GM23338 (cell line): ENCODE data around the gene ARHGAP32.

Source experiments
- CREB1 ChIP-seq: fragments of 250-450 bp; sonication (Bioruptor Pico); IDR thresholded peaks from 2 replicates; pipeline ENCODE4 v1.5.0; 2020; ENCODE audit warnings: low read depth, mild to moderate bottlenecking, moderate library complexity
- CTCF ChIP-seq, 2 experiments: fragments of 200-600 bp in 1 of 2; sonication (generic) in 1 of 2; conservative IDR thresholded peaks; 2 replicates each; pipeline versions ENCODE4 v1.5.1 to v1.6.1; 2016 to 2017; ENCODE audit warnings: antibody characterized with exemption in 2 of 2, low read depth in 2 of 2, mild to moderate bottlenecking in 2 of 2, moderate library complexity in 1 of 2
- ETS1 ChIP-seq: IDR thresholded peaks from 2 replicates; pipeline ENCODE4 v1.6.1; 2016; ENCODE audit warnings: antibody characterized with exemption
- EZH2 ChIP-seq: fragments of 200-600 bp; sonication (generic); IDR thresholded peaks from one replicate; pipeline ENCODE4 v1.8.0; 2017; ENCODE audit warnings: antibody characterized with exemption, mild to moderate bottlenecking, low read depth; ENCODE audit not compliant: unreplicated experiment
- EZH2phosphoT487 ChIP-seq: fragments of 200-600 bp; sonication (generic); IDR thresholded peaks from one replicate; pipeline ENCODE4 v1.8.1; 2018; ENCODE audit warnings: antibody characterized with exemption; ENCODE audit not compliant: unreplicated experiment
- JUNB ChIP-seq: IDR thresholded peaks from one replicate; pipeline ENCODE4 v1.6.1; 2016; ENCODE audit warnings: antibody characterized with exemption; ENCODE audit not compliant: unreplicated experiment
- POLR2AphosphoS5 ChIP-seq: IDR thresholded peaks from 2 replicates; pipeline ENCODE4 v1.6.1; 2016; ENCODE audit warnings: antibody characterized with exemption, low read depth
- REST ChIP-seq: IDR thresholded peaks from one replicate; pipeline ENCODE4 v1.6.1; 2018; ENCODE audit warnings: antibody characterized with exemption; ENCODE audit not compliant: unreplicated experiment
- ZNF114 ChIP-seq: fragments of 250-450 bp; sonication (Bioruptor Pico); IDR thresholded peaks from 2 replicates; pipeline ENCODE4 v1.5.0; 2020; ENCODE audit warnings: mild to moderate bottlenecking, moderate library complexity
- ZNF331 ChIP-seq: fragments of 250-450 bp; sonication (Bioruptor Pico); IDR thresholded peaks from 2 replicates; pipeline ENCODE4 v1.5.0; 2020; ENCODE audit warnings: low read depth, mild to moderate bottlenecking, moderate library complexity

GRCh38 chr11:129045150-129045549 lies 147.0 kb downstream of the ARHGAP32 start:
- TF ChIP-seq CTCF (conservative IDR thresholded peaks at IDR 0.05; ENCODE audit: low read depth in 2 of 2) (no peak), ZNF114 (no peak), POLR2AphosphoS5 (no peak), REST (no peak), EZH2phosphoT487 (no peak), CREB1 (CRISPR knock-in tag) (no peak), EZH2 (no peak), JUNB (no peak), ETS1 (no peak), ZNF331 (CRISPR knock-in tag) (no peak)
